Natural killer cell (primary cell): ENCODE measurements around the gene FRYL. TPM values are rescaled to one million over a fixed set of nuclear protein-coding genes. Genes with fewer than 3 reads are reported as not detected.

Experiments
- ATAC-seq, 3 donors: fragments of 150-1000 bp in 2 of 3; fragments of 200-7000 bp in 1 of 3; cut with Tn5 transposase; 1 replicate in 1 of 3; 2 replicates in 2 of 3; pipeline ENCODE4 v1.10.0; 2021; ENCODE audit warnings: mild to moderate bottlenecking in 2 of 3, moderate library complexity in 2 of 3
- DNase-seq, 2 donors: peaks; one replicate each; pipeline versions ENCODE4 v3.0.0 to v3.0.0-alpha.2; 2013 to 2021; ENCODE audit warnings: mixed read lengths in 1 of 2
- H3K27ac ChIP-seq: one replicate; pipeline ENCODE4 v1.5.1; 2013; ENCODE audit warnings: mild to moderate bottlenecking, low read length
- H3K27me3 ChIP-seq: one replicate; pipeline ENCODE4 v1.6.1; 2013; ENCODE audit warnings: low read length; ENCODE audit not compliant: control insufficient read depth, insufficient read depth
- H3K36me3 ChIP-seq: one replicate; pipeline ENCODE4 v1.6.1; 2013; ENCODE audit warnings: low read length; ENCODE audit not compliant: control insufficient read depth, insufficient read depth
- H3K4me1 ChIP-seq: one replicate; pipeline ENCODE4 v1.6.1; 2013; ENCODE audit warnings: low read length; ENCODE audit not compliant: control insufficient read depth, insufficient read depth
- H3K4me3 ChIP-seq: one replicate; pipeline ENCODE4 v1.5.1; 2013; ENCODE audit warnings: low read length
- H3K9me3 ChIP-seq: one replicate; pipeline ENCODE4 v1.6.1; 2013; ENCODE audit warnings: low read length; ENCODE audit not compliant: control insufficient read depth, insufficient read depth
- H3K27ac Mint-ChIP-seq, 2 donors: one replicate each; pipeline ENCODE4 v1.8.0; 2022; ENCODE audit warnings: mild to moderate bottlenecking in 2 of 2, mixed read lengths in 2 of 2, moderate library complexity in 1 of 2
- H3K27me3 Mint-ChIP-seq, 2 donors: one replicate each; pipeline ENCODE4 v1.8.0; 2022; ENCODE audit warnings: low read depth in 2 of 2, mixed read lengths in 2 of 2
- H3K36me3 Mint-ChIP-seq: one replicate; pipeline ENCODE4 v1.8.0; 2022; ENCODE audit warnings: mixed read lengths
- H3K4me1 Mint-ChIP-seq, 2 donors: one replicate each; pipeline ENCODE4 v1.8.0; 2022; ENCODE audit warnings: mixed read lengths in 2 of 2
- H3K4me3 Mint-ChIP-seq: one replicate; pipeline ENCODE4 v1.8.0; 2022; ENCODE audit warnings: mild to moderate bottlenecking, moderate library complexity, mixed read lengths
- H3K9me3 Mint-ChIP-seq, 2 donors: one replicate each; pipeline ENCODE4 v1.8.0; 2022; ENCODE audit warnings: mixed read lengths in 2 of 2
- WGBS: methylation state at CpG from one replicate; pipeline ENCODE4 v1.1.7; 2013; ENCODE audit warnings: missing lambda C conversion rate; ENCODE audit not compliant: insufficient coverage; 5-methylcytosine and 5-hydroxymethylcytosine counted together
- intact Hi-C: fragments of 100-400 bp; cut with micrococcal nuclease; formaldehyde crosslinking; loops from one replicate; pipeline ENCODE4 v1.14.2; 2022
- total RNA-seq, 4 donors: library from RNA; stranded (reverse); fragments of 120-200 nt in 1 of 4; gene quantifications; one replicate each; pipeline versions ENCODE4 v1.2.3 to v1.2.4, GENCODE V29; 2013 to 2022
- TF ChIP-seq, protein P1 (sequence below): fragments of 200-600 bp; IDR thresholded peaks from one replicate; pipeline ENCODE4 v1.8.0; 2022; ENCODE audit warnings: antibody characterized with exemption

Gene FRYL
- total RNA-seq, 3 donors from 2014 or later (not counting 1 experiment from before 2014, with no cell fraction given), result 143 to 181 (median 146) TPM

GRCh38 chr4:48499551-48500066, 280.5 kb downstream of the FRYL start:
- Histone ChIP-seq H3K4me1 (no peaks in the 10 kb centered on the region), H3K4me3 (no peak overlapping the region), H3K9me3 (no peaks in the 10 kb centered on the region), H3K27ac (no peak overlapping the region), H3K36me3 (peaks cover 54% of the 10 kb centered on the region), H3K27me3 (no peaks in the 10 kb centered on the region)
- DNase-seq (no peak), ATAC-seq (no peak)
- peaks cover 15% of the 10 kb centered on the region for H3K36me3 Mint-ChIP-seq
- H3K27me3 Mint-ChIP-seq, result no peaks in the 10 kb centered on the region
- H3K4me3 Mint-ChIP-seq, result no peak overlapping the region
- no peaks in the 10 kb centered on the region for H3K9me3 Mint-ChIP-seq
- 96% methylated on average over 3 of the region's 3 CpGs for WGBS
- TF ChIP-seq, protein P1, sequence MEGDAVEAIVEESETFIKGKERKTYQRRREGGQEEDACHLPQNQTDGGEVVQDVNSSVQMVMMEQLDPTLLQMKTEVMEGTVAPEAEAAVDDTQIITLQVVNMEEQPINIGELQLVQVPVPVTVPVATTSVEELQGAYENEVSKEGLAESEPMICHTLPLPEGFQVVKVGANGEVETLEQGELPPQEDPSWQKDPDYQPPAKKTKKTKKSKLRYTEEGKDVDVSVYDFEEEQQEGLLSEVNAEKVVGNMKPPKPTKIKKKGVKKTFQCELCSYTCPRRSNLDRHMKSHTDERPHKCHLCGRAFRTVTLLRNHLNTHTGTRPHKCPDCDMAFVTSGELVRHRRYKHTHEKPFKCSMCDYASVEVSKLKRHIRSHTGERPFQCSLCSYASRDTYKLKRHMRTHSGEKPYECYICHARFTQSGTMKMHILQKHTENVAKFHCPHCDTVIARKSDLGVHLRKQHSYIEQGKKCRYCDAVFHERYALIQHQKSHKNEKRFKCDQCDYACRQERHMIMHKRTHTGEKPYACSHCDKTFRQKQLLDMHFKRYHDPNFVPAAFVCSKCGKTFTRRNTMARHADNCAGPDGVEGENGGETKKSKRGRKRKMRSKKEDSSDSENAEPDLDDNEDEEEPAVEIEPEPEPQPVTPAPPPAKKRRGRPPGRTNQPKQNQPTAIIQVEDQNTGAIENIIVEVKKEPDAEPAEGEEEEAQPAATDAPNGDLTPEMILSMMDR, result no peak
- no peak overlapping the region for H3K27ac Mint-ChIP-seq
- intact Hi-C loops, result no loop called here
- H3K4me1 Mint-ChIP-seq, result peaks cover 0 to 5% of the 10 kb centered on the region in 2 donors

DNA sequence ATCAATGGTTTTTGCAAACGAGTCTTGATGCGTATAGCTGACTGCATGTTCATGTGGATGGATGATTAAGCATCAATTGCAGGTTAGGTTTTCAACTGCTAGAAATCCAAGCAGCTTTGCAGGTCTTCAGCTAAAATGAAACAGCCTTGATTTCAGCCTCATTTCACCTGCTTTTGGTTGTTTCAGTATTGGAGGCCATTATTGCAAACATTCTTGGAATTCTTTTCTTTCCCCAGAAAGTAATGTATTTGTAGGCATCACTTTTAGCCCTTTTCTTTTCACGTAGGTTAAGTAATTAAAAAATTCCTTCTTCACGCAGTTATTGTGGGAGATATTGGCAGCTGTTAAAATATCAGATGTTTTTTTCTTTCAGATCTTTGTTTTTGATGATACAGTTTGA, 281.2 kb downstream of the FRYL start:
- H3K36me3 ChIP-seq, result peaks cover 47% of the 10 kb centered on the region
- no peak overlapping the region for H3K4me3 ChIP-seq
- no peaks in the 10 kb centered on the region for H3K4me1 ChIP-seq
- TF ChIP-seq, protein P1, result no peak
- H3K9me3 ChIP-seq, result no peaks in the 10 kb centered on the region
- H3K27ac Mint-ChIP-seq, result no peak overlapping the region
- ATAC-seq (no peak), DNase-seq (no peak)
- intact Hi-C loops, result no loop called here
- H3K27me3 Mint-ChIP-seq, result no peaks in the 10 kb centered on the region
- H3K27ac ChIP-seq, result no peak overlapping the region
- H3K4me3 Mint-ChIP-seq, result no peak overlapping the region
- peaks cover 15% of the 10 kb centered on the region for H3K36me3 Mint-ChIP-seq
- H3K9me3 Mint-ChIP-seq, result no peaks in the 10 kb centered on the region
- WGBS, result 100% methylated on average over 2 of the region's 4 CpGs
- H3K4me1 Mint-ChIP-seq, result peaks cover 0 to 5% of the 10 kb centered on the region in 2 donors
- no peaks in the 10 kb centered on the region for H3K27me3 ChIP-seq

GRCh38 chr4:48495941-48496340, 284.1 kb downstream of the FRYL start:
- intact Hi-C loops, result no loop called here
- Histone ChIP-seq H3K4me1 (peaks cover 5% of the 10 kb centered on the region), H3K36me3 (peaks cover 29% of the 10 kb centered on the region), H3K27ac (no peak overlapping the region), H3K27me3 (peaks cover 7% of the 10 kb centered on the region), H3K4me3 (no peak overlapping the region), H3K9me3 (no peaks in the 10 kb centered on the region)
- ATAC-seq (no peak), DNase-seq (no peak)
- Mint-ChIP-seq H3K36me3 (peaks cover 15% of the 10 kb centered on the region), H3K4me1 (peaks cover 0 to 5% of the 10 kb centered on the region in 2 donors), H3K9me3 (no peaks in the 10 kb centered on the region), H3K4me3 (no peak overlapping the region), H3K27ac (peak overlapping the region in 1 of 2 donors; percentile 52), H3K27me3 (peaks cover 0 to 3% of the 10 kb centered on the region in 2 donors)
- TF ChIP-seq, protein P1, result no peak
- 100% methylated on average over 2 of the region's 2 CpGs for WGBS
